Testis (tissue), 3 donors: ENCODE data around the gene RPS6KB2. TPM values are rescaled to one million over a fixed set of nuclear protein-coding genes. Genes with fewer than 3 reads are reported as not detected.

Experiments used
- DNase-seq: peaks from one replicate; pipeline ENCODE4 v3.0.0-alpha.2; 2019
- H3K27ac ChIP-seq, 2 donors: fragments of 200-600 bp; sonication (generic); one replicate each; pipeline ENCODE4 v1.5.1; 2019
- H3K27me3 ChIP-seq: fragments of 200-600 bp; sonication (generic); one replicate; pipeline ENCODE4 v1.5.1; 2019
- H3K36me3 ChIP-seq: fragments of 200-600 bp; sonication (generic); one replicate; pipeline ENCODE4 v1.5.1; 2017; ENCODE audit warnings: low read depth; ENCODE audit errors: missing control alignments
- H3K4me1 ChIP-seq: fragments of 200-600 bp; sonication (generic); one replicate; pipeline ENCODE4 v1.5.1; 2019
- H3K4me3 ChIP-seq, 2 donors: fragments of 200-600 bp; sonication (generic); one replicate each; pipeline ENCODE4 v1.5.1; 2017 to 2019
- H3K9me3 ChIP-seq: fragments of 200-600 bp; sonication (generic); one replicate; pipeline ENCODE4 v1.5.1; 2017
- POLR2A ChIP-seq: fragments of 450-650 bp; IDR thresholded peaks from one replicate; pipeline ENCODE4 v1.6.1; 2017; ENCODE audit warnings: antibody characterized with exemption, mild to moderate bottlenecking, moderate library complexity
- WGBS, 2 donors: methylation state at CpG; one replicate each; pipeline ENCODE4 v1.1.5; 2018; 5-methylcytosine and 5-hydroxymethylcytosine counted together
- intact Hi-C: fragments of 100-400 bp; cut with DNase I; formaldehyde crosslinking; loops from one replicate; pipeline ENCODE4 v1.15.1; 2023; ENCODE audit warnings: low total_unique reads
- polyA plus RNA-seq: library from polyadenylated mRNA; stranded (reverse); fragments of 350-450 nt; fragmentation: Illumina TruSeq; extraction: RNeasy Lipid Tissue Mini Kit (QIAGEN cat#74804); gene quantifications from one replicate; pipeline ENCODE4 v1.2.3, GENCODE V29; 2014; ENCODE audit warnings: low read depth, low replicate concordance; ENCODE audit not compliant: insufficient read depth
- total RNA-seq, 2 donors: library from RNA; depleted of rRNA; stranded (reverse); fragments of >200 nt; gene quantifications; one replicate each; pipeline ENCODE4 v1.2.3, GENCODE V29; 2016
- TF ChIP-seq, protein P1 (sequence below), 3 experiments: fragments of 450-650 bp in 2 of 3; fragments of 200-600 bp in 1 of 3; sonication (generic) in 1 of 3; IDR thresholded peaks; one replicate each; pipeline ENCODE4 v1.5.1; 2016 to 2019; ENCODE audit warnings: antibody characterized with exemption in 3 of 3, mild to moderate bottlenecking in 2 of 3, moderate library complexity in 1 of 3

Gene RPS6KB2
- total and polyA plus RNA-seq, 3 donors from 2014 or later: 30.1 to 47.4 (median 46.5) TPM

DNA sequence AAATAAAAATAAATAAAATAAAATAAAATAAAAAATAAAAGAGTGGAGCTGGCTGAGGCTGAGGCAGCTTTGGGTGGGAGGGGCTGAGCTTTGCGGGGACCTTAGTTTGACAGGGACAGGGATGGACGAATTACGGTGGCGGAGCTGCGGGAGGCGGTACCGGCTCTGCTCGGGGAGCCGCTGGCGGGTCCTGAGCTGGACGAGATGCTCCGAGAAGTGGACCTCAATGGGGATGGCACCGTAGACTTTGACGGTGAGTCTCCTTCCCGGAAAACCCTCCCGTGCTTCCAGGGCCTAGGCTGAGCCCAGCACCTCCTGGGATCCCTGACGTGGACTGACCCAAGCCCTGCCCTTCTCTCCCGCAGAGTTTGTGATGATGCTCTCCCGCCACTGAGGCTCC is 30.0 kb downstream of the RPS6KB2 start:
- no peaks in the 10 kb centered on the region for H3K9me3 ChIP-seq
- H3K27ac ChIP-seq: no peak overlapping the region
- no peak for DNase-seq
- intact Hi-C loops: no loop called here
- no peak overlapping the region for H3K4me3 ChIP-seq
- WGBS, 2 donors: 84 to 86% methylated on average over 19 of the region's 19 CpGs
- no peaks in the 10 kb centered on the region for H3K27me3 ChIP-seq
- no peaks in the 10 kb centered on the region for H3K36me3 ChIP-seq
- no peaks in the 10 kb centered on the region for H3K4me1 ChIP-seq
- TF ChIP-seq POLR2A: no peak
- TF ChIP-seq, protein P1, sequence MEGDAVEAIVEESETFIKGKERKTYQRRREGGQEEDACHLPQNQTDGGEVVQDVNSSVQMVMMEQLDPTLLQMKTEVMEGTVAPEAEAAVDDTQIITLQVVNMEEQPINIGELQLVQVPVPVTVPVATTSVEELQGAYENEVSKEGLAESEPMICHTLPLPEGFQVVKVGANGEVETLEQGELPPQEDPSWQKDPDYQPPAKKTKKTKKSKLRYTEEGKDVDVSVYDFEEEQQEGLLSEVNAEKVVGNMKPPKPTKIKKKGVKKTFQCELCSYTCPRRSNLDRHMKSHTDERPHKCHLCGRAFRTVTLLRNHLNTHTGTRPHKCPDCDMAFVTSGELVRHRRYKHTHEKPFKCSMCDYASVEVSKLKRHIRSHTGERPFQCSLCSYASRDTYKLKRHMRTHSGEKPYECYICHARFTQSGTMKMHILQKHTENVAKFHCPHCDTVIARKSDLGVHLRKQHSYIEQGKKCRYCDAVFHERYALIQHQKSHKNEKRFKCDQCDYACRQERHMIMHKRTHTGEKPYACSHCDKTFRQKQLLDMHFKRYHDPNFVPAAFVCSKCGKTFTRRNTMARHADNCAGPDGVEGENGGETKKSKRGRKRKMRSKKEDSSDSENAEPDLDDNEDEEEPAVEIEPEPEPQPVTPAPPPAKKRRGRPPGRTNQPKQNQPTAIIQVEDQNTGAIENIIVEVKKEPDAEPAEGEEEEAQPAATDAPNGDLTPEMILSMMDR (IDR thresholded peaks at IDR 0.05): no peak

DNA sequence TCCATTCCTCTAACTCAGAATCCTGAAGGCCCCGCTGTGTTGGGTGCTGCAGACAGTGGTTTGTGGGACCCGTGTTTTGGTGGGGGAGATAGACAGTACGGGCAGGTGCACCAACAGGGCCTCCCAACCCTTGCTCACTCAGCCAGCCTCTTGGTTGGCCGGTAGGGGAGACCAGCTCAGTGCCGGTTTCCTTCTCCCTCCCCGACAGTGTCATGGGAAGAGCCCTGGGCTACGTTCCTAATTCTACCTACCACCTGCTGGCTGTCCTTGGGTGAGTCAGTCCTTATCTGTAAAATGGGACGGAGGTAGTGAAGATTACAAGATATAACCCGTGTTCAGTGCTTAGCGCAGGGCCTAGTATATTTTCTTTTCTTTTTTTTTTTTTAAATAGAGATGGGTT is 34.9 kb downstream of the RPS6KB2 start:
- no peak overlapping the region for H3K27ac ChIP-seq

DNA sequence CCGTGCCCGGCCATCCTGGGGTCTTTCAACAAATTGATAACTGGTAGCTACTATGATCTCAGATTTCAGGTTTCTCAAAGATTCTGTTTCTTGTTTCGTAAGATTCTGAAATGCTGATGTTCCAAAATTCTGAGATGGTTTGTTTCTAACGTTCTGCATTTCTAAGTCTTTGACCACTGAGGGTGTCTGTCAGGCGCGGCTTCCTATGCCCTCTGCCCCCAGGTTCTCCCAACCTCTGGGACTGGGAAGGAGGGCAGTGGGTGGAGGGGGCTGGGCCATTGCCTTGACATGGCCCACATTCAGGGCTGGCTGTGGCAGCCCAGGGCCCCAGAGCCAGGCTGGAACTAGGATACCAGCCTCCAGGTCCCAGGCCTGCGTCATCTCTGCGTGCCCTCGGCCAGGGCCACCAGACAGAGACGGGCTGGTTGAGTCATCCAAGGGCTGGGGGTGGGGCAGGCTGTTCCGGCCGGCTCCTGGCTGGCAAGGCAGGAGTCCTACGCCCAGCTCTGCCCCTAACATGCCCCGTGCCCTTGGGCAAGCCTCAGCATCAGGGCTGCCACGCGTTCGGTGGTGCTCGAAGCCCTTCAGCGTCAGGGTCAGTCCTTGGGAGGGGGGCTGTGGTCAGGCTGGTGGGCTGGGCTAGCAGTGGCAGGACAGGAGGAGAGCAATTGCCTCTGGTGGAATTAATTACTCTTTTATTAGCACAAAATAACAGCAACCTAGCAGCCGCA is 35.6 kb downstream of the RPS6KB2 start:
- intact Hi-C loops: no loop called here
- TF ChIP-seq, protein P1 (IDR thresholded peaks at IDR 0.05): no peak
- no peak for TF ChIP-seq POLR2A
- Histone ChIP-seq H3K27me3 (no peaks in the 10 kb centered on the region), H3K4me3 (peak overlapping the region; percentile 49 to 66), H3K9me3 (no peaks in the 10 kb centered on the region), H3K27ac (peak overlapping the region; percentile 85 to 87), H3K4me1 (peaks cover 12% of the 10 kb centered on the region), H3K36me3 (no peaks in the 10 kb centered on the region)
- 52 to 64% methylated on average over 9 to 20 of the region's 20 CpGs for WGBS, 2 donors
- peak; percentile 34 for DNase-seq

More for the DNA sequence above, 34.9 kb downstream of the RPS6KB2 start:
- Histone ChIP-seq H3K4me1 (peaks cover 11% of the 10 kb centered on the region), H3K36me3 (no peaks in the 10 kb centered on the region), H3K27me3 (no peaks in the 10 kb centered on the region), H3K4me3 (no peak overlapping the region), H3K9me3 (no peaks in the 10 kb centered on the region)
- intact Hi-C loops: no loop called here
- DNase-seq: no peak
- TF ChIP-seq, protein P1 (IDR thresholded peaks at IDR 0.05): no peak
- no peak for TF ChIP-seq POLR2A
- 36 to 72% methylated on average over 10 of the region's 10 CpGs for WGBS, 2 donors

DNA sequence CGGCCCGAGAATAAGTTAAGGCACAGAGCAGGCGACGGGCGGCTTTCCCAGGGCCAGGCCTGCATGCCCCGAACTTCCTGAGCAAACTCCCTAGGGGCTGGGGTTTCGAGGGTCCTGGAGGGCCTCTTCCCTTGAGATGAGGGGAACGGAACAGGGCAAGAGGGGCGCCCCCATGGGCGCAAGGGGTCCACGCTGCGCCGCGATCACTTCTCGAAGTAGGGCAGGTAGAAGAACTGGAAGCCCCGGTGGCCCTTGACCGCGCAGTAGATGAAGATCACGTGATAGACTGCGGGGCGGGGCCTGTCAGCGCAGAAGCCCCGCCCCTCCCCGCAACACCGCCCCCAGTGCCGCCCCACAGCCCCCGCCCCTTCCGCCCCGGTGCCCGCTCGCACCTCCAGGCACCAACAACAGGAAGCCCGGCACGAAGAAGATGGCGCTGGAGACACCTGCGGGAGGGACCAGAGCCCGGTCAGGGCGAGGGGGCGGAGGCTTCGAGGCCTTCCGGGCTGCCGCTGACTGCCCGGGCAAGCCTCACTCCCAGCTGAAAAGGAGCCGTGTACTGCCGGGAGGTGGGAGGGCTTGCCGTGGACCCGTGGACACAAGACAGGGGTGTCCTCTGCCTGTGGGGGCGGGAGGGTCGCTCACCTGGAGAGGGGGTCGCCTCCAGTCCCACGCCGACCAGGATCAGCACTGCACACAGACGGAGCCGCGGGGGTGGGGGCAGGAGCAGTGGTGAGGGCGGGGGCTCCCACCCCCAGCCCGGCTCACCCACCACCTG is 36.3 kb downstream of the RPS6KB2 start:
- Histone ChIP-seq H3K36me3 (no peaks in the 10 kb centered on the region), H3K4me1 (peaks cover 12% of the 10 kb centered on the region), H3K9me3 (no peaks in the 10 kb centered on the region), H3K27me3 (no peaks in the 10 kb centered on the region), H3K27ac (peak overlapping the region; percentile 85 to 87), H3K4me3 (peak overlapping the region; percentile 49 to 66)
- WGBS, 2 donors: 35 to 60% methylated on average over 1 to 55 of the region's 56 CpGs
- DNase-seq: peak; percentile 91
- intact Hi-C loops: no loop called here
- TF ChIP-seq, protein P1 (IDR thresholded peaks at IDR 0.05): no peak
- no peak for TF ChIP-seq POLR2A
